K562 (cell line): Measurements from ENCODE around the gene ECM1. TPM values are rescaled to one million over a fixed set of nuclear protein-coding genes. Genes with fewer than 3 reads are reported as not detected.

Source experiments
- CBX3 ChIP-seq, 2 experiments: IDR thresholded peaks; 1 replicate in 1 of 2; 2 replicates in 1 of 2; pipeline ENCODE4 v1.6.1; 2012; ENCODE audit warnings: inconsistent platforms in 2 of 2, low read length in 2 of 2, borderline replicate concordance in 1 of 2, control low read depth in 1 of 2
- CTBP1 ChIP-seq: fragments of 450-650 bp; IDR thresholded peaks from 2 replicates; pipeline ENCODE4 v1.6.1; 2016; ENCODE audit warnings: borderline replicate concordance
- DPF2 ChIP-seq: fragments of 450-650 bp; IDR thresholded peaks from 2 replicates; pipeline ENCODE4 v1.6.1; 2016
- FOXP1 ChIP-seq: sonication (generic); formaldehyde crosslinking; IDR thresholded peaks from 2 replicates; pipeline ENCODE4 v1.8.0; 2022; ENCODE audit warnings: mild to moderate bottlenecking, missing genetic modification reagents
- LCOR ChIP-seq: sonication (generic); formaldehyde crosslinking; IDR thresholded peaks from 2 replicates; pipeline ENCODE4 v1.8.0; 2022; ENCODE audit warnings: mild to moderate bottlenecking, missing genetic modification reagents
- MYC ChIP-seq, 2 experiments: fragments of 250-450 bp in 1 of 2; sonication (Bioruptor Pico) in 1 of 2; IDR thresholded peaks; 2 replicates each; pipeline versions ENCODE4 v1.5.1 to v1.6.1; 2012 to 2021; ENCODE audit warnings: low read depth in 2 of 2, borderline replicate concordance in 1 of 2, improper control_type of control experiment in 1 of 2, low read length in 1 of 2, mild to moderate bottlenecking in 1 of 2, moderate library complexity in 1 of 2
- NFE2 ChIP-seq: IDR thresholded peaks from 2 replicates; pipeline ENCODE4 v1.6.1; 2014; ENCODE audit warnings: antibody characterized with exemption, low read depth
- POLR2H ChIP-seq: IDR thresholded peaks from 2 replicates; pipeline ENCODE4 v1.6.1; 2016; ENCODE audit warnings: missing genetic modification characterization, low read depth, mild to moderate bottlenecking, control low read depth, missing compliant biosample characterization, moderate library complexity
- PPARD ChIP-seq: fragments of 250-450 bp; sonication (Bioruptor Pico); IDR thresholded peaks from 2 replicates; pipeline ENCODE4 v1.8.0; 2022; ENCODE audit warnings: inconsistent platforms, mild to moderate bottlenecking, moderate library complexity
- PURB ChIP-seq: sonication (generic); formaldehyde crosslinking; IDR thresholded peaks from 2 replicates; pipeline ENCODE4 v1.9.0; 2021; ENCODE audit warnings: low read depth, mild to moderate bottlenecking, missing genetic modification reagents
- RFX7 ChIP-seq: fragments of 250-450 bp; sonication (Bioruptor Pico); IDR thresholded peaks from 2 replicates; pipeline ENCODE4 v1.5.1; 2021; ENCODE audit warnings: mild to moderate bottlenecking
- STAG1 ChIP-seq: sonication (generic); formaldehyde crosslinking; IDR thresholded peaks from 2 replicates; pipeline ENCODE4 v1.5.0; 2020; ENCODE audit warnings: missing genetic modification reagents, borderline replicate concordance
- TAL1 ChIP-seq: fragments of 450-650 bp; IDR thresholded peaks from 2 replicates; pipeline ENCODE4 v1.6.1; 2016; ENCODE audit warnings: mild to moderate bottlenecking
- ZNF133 ChIP-seq: fragments of 250-450 bp; sonication (Bioruptor Pico); IDR thresholded peaks from 2 replicates; pipeline ENCODE4 v1.4.0; 2020; ENCODE audit warnings: mild to moderate bottlenecking
- ZNF644 ChIP-seq: fragments of 200-800 bp; sonication (Bioruptor generic); IDR thresholded peaks from 2 replicates; pipeline ENCODE4 v1.6.1; 2016; ENCODE audit warnings: low read depth, missing genetic modification characterization, missing compliant biosample characterization
- ZSCAN32 ChIP-seq: fragments of 450-650 bp; formaldehyde crosslinking; IDR thresholded peaks from 2 replicates; pipeline ENCODE4 v1.4.0; 2020; ENCODE audit warnings: mild to moderate bottlenecking, moderate library complexity
- polyA plus RNA-seq, 8 experiments: library from polyadenylated mRNA; depleted of rRNA in 4 of 8; stranded (reverse) in 5 of 8; unstranded in 3 of 8; fragments of >200 nt; fragmentation: Nextera tagmentation in 2 of 8; fragmentation: Illumina TruSeq in 1 of 8; extraction: Ambion mirVana in 2 of 8; extraction: Trizol in 1 of 8; gene quantifications; 2 replicates each; pipeline versions ENCODE4 v1.2.1 to v1.2.3, GENCODE V29; 2011 to 2014; ENCODE audit warnings: inconsistent platforms in 1 of 8, missing spikeins in 1 of 8
- total RNA-seq, 7 experiments: library from RNA; depleted of rRNA in 6 of 7; stranded (reverse); fragments of >200 nt in 6 of 7; fragmentation: Illumina TruSeq in 2 of 7; extraction: Trizol in 2 of 7; gene quantifications; 2 replicates each; pipeline versions ENCODE4 v1.2.1 to v1.2.3, GENCODE V29; 2011 to 2021; ENCODE audit warnings: low replicate concordance in 1 of 7
- TF ChIP-seq, protein P1 (sequence below): fragments of 450-650 bp; IDR thresholded peaks from 2 replicates; pipeline ENCODE4 v1.7.1; 2018; ENCODE audit warnings: mild to moderate bottlenecking, low read depth; ENCODE audit not compliant: partially characterized antibody
- TF ChIP-seq, protein P2 (sequence below): sonication (generic); IDR thresholded peaks from 2 replicates; pipeline ENCODE4 v1.6.1; 2016
- TF ChIP-seq, protein P3 (sequence below), 2 experiments: fragments of 250-450 bp in 1 of 2; fragments of 450-650 bp in 1 of 2; sonication (Bioruptor Pico) in 1 of 2; IDR thresholded peaks; 2 replicates each; pipeline versions ENCODE4 v1.6.1 to v1.8.0; 2016 to 2021; ENCODE audit warnings: mild to moderate bottlenecking in 2 of 2, moderate library complexity in 2 of 2, missing compliant biosample characterization in 1 of 2, missing genetic modification characterization in 1 of 2
- TF ChIP-seq, protein P4 (sequence below): fragments of 250-450 bp; sonication (Bioruptor Pico); IDR thresholded peaks from 2 replicates; pipeline ENCODE4 v1.8.0; 2021; ENCODE audit warnings: moderate library complexity, mild to moderate bottlenecking, inconsistent platforms

ECM1 gene
- total and polyA plus RNA-seq, 9 of the 15 experiments (the other 6 are each of a cell fraction or from before 2014, with no cell fraction given): 6.6 to 52.2 (median 12.8) TPM

DNA sequence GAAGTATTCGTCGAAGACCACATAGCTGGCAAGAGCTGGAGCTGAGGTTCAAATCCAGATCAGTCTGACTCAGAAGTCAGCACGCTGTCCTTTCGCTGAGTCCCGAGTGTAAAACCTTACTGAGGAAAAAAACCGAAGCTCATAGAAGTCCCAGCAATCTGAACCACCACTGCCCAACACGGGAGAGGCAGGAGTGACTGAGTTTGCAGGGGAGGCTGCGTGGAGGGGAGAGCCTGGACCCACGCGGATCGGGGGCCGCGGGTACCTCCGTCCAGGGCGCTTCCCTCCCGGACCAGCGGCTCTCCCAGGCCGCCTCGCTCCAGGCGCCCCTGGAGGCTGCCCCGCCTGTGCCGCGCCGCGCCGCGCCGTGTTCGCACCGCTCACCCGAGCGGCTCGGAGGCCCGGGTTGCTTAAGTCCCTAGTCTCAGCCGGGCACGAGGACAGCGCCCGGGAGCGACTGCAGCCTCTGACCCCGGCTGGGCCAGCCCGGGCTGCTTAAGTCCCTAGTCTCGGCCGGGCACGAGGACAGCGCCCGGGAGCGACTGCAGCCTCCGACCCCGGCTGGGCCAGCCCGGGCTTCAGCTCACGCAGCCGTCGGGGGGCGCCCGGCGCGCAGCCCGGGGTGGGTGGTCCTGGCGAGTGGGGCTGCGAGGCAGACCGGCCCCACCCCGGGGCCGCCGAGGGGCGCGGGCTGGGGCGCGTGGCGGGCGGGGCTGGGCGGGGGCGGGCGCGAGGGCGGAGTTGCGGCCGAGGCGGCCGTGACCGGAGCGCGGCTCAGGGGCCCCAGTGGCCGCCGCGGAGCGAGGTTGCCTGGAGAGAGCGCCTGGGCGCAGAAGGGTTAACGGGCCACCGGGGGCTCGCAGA lies 41.0 kb downstream of the ECM1 start, which contains the start of gene ADAMTSL4 (continued):
- TF ChIP-seq PPARD (no peak), TAL1 (no peak), PURB (CRISPR knock-in tag) (no peak), FOXP1 (no peak), STAG1 (CRISPR knock-in tag) (0 out of 2 replicates have a peak, but pooled peaks have one; percentile 11), NFE2 (no peak), POLR2H (tag) (peak; percentile 44; the same call in 1 of the 2 replicates), MYC (IDR thresholded peaks at IDR 0.05; ENCODE audit: low read depth, low read length) (peak; percentile 74), MYC (CRISPR knock-in tag; IDR thresholded peaks at IDR 0.05; ENCODE audit: borderline replicate concordance, low read depth) (no peak), RFX7 (CRISPR knock-in tag) (no peak), CBX3 (IDR thresholded peaks at IDR 0.05; ENCODE audit: borderline replicate concordance in 1 of 2, low read length in 2 of 2) (no peak), LCOR (CRISPR knock-in tag) (no peak), DPF2 (no peak), CTBP1 (peak; percentile 91), ZSCAN32 (CRISPR knock-in tag) (no peak), ZNF644 (no peak), ZNF133 (CRISPR knock-in tag) (no peak)
- TF ChIP-seq, protein P1, sequence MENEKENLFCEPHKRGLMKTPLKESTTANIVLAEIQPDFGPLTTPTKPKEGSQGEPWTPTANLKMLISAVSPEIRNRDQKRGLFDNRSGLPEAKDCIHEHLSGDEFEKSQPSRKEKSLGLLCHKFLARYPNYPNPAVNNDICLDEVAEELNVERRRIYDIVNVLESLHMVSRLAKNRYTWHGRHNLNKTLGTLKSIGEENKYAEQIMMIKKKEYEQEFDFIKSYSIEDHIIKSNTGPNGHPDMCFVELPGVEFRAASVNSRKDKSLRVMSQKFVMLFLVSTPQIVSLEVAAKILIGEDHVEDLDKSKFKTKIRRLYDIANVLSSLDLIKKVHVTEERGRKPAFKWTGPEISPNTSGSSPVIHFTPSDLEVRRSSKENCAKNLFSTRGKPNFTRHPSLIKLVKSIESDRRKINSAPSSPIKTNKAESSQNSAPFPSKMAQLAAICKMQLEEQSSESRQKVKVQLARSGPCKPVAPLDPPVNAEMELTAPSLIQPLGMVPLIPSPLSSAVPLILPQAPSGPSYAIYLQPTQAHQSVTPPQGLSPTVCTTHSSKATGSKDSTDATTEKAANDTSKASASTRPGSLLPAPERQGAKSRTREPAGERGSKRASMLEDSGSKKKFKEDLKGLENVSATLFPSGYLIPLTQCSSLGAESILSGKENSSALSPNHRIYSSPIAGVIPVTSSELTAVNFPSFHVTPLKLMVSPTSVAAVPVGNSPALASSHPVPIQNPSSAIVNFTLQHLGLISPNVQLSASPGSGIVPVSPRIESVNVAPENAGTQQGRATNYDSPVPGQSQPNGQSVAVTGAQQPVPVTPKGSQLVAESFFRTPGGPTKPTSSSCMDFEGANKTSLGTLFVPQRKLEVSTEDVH: no peak
- TF ChIP-seq, protein P2, sequence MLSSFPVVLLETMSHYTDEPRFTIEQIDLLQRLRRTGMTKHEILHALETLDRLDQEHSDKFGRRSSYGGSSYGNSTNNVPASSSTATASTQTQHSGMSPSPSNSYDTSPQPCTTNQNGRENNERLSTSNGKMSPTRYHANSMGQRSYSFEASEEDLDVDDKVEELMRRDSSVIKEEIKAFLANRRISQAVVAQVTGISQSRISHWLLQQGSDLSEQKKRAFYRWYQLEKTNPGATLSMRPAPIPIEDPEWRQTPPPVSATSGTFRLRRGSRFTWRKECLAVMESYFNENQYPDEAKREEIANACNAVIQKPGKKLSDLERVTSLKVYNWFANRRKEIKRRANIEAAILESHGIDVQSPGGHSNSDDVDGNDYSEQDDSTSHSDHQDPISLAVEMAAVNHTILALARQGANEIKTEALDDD: no peak
- TF ChIP-seq, protein P3, sequence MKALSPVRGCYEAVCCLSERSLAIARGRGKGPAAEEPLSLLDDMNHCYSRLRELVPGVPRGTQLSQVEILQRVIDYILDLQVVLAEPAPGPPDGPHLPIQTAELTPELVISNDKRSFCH (CRISPR knock-in tag; IDR thresholded peaks at IDR 0.05): no peak
- TF ChIP-seq, protein P3 (tag; IDR thresholded peaks at IDR 0.05): peak; percentile 57; the same call in 1 of the 2 replicates
- TF ChIP-seq, protein P4, sequence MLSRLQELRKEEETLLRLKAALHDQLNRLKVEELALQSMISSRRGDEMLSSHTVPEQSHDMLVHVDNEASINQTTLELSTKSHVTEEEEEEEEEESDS (CRISPR knock-in tag): no peak
- TF ChIP-seq, all 486 proteins: peak for 117
